Renal cortex interstitium (tissue), 11 donors: ENCODE data around the gene LIMCH1. TPM values are rescaled to one million over a fixed set of nuclear protein-coding genes. Genes with fewer than 3 reads are reported as not detected.
"Not testable (repeated sequence)": the region's sequence is repeated elsewhere in the genome, so short reads cannot be mapped to it uniquely, and the experiment has no call there.

Source experiments
- DNase-seq, 11 donors: peaks; one replicate each; pipeline ENCODE4 v3.0.0-alpha.2; 2013; ENCODE audit warnings: low read depth in 9 of 11, low spot score in 4 of 11; ENCODE audit errors: extremely low read depth in 1 of 11
- polyA plus RNA-seq, 3 donors: library from polyadenylated mRNA; unstranded; fragments of 120-200 nt; gene quantifications; one replicate each; pipeline ENCODE4 v1.2.1, GENCODE V29; 2013; ENCODE audit not compliant: insufficient read length in 3 of 3

LIMCH1 gene
- polyA plus RNA-seq, 3 donors: 92.8 to 110 (median 108) TPM

- DNase-seq: no peak
Observed at GRCh38 chr4:41620594-41621256, 82.8 kb downstream of the LIMCH1 start.

- no peak for DNase-seq
Observed at GRCh38 chr4:41622787-41623186, 84.8 kb downstream of the LIMCH1 start.

- no peak for DNase-seq
Observed at GRCh38 chr4:41624765-41625164, 86.8 kb downstream of the LIMCH1 start.

GRCh38 chr4:41625531-41625930 is 87.6 kb downstream of the LIMCH1 start:
- no peak for DNase-seq

GRCh38 chr4:41628936-41629335 is 91.0 kb downstream of the LIMCH1 start:
- no peak for DNase-seq

- DNase-seq: no peak
Observed at GRCh38 chr4:41631523-41631922, 93.6 kb downstream of the LIMCH1 start.

- DNase-seq: no peak
Observed at GRCh38 chr4:41632481-41633073, 94.6 kb downstream of the LIMCH1 start.

GRCh38 chr4:41633321-41633720 is 95.4 kb downstream of the LIMCH1 start:
- no peak for DNase-seq

- DNase-seq: no peak
Observed at GRCh38 chr4:41635441-41635840, 97.5 kb downstream of the LIMCH1 start.

- DNase-seq: no peak
Observed at GRCh38 chr4:41638203-41638602, 100.2 kb downstream of the LIMCH1 start.

- no peak for DNase-seq
Observed at GRCh38 chr4:41638866-41639265, 100.9 kb downstream of the LIMCH1 start.

- DNase-seq: no peak
Observed at GRCh38 chr4:41639291-41639690, 101.3 kb downstream of the LIMCH1 start.

GRCh38 chr4:41640906-41641305 is 102.9 kb downstream of the LIMCH1 start:
- DNase-seq: no peak

GRCh38 chr4:41642746-41643145 is 104.8 kb downstream of the LIMCH1 start:
- DNase-seq: not testable (repeated sequence)

- no peak for DNase-seq
Observed at GRCh38 chr4:41643331-41643730, 105.4 kb downstream of the LIMCH1 start.

- peak; percentile 36 to 78 (median 70) for DNase-seq
Observed at GRCh38 chr4:41644288-41644914, 106.4 kb downstream of the LIMCH1 start.

- no peak for DNase-seq
Observed at GRCh38 chr4:41644915-41645295, 106.9 kb downstream of the LIMCH1 start.

GRCh38 chr4:41645728-41646390 is 107.9 kb downstream of the LIMCH1 start:
- DNase-seq: no peak

GRCh38 chr4:41646862-41647261 is 108.9 kb downstream of the LIMCH1 start:
- no peak for DNase-seq

GRCh38 chr4:41647383-41647782 is 109.4 kb downstream of the LIMCH1 start:
- DNase-seq: no peak
